ENCODE results near the gene CYP4F22. TPM values are rescaled to one million over a fixed set of nuclear protein-coding genes. Genes with fewer than 3 reads are reported as not detected.
"Not testable (repeated sequence)": the region's sequence is repeated elsewhere in the genome, so short reads cannot be mapped to it uniquely, and the experiment has no call there.

CYP4F22 gene
- total RNA-seq, 2 experiments from 2014 or later, result not detected

GRCh38 chr19:15475611-15476010 lies 32.7 kb upstream of the CYP4F22 start:
- POLR2A ChIA-PET, result no interaction called here

GRCh38 chr19:15476325-15476724 lies 32.0 kb upstream of the CYP4F22 start:
- Histone ChIP-seq H3K4me3 (ENCODE audit: low read depth, low read length, poor library complexity, severe bottlenecking) (no peak overlapping the region), H4K20me1 (ENCODE audit: insufficient read depth, low read length) (no peaks in the 10 kb centered on the region), H3K9me2 (ENCODE audit: insufficient read depth, low read length) (no peaks in the 10 kb centered on the region), H3K9me3 (ENCODE audit: low read length) (no peaks in the 10 kb centered on the region), H3K4me1 (ENCODE audit: insufficient read depth, low read length, poor library complexity, severe bottlenecking) (peaks cover 7% of the 10 kb centered on the region), H3K36me3 (ENCODE audit: insufficient read depth, low read length) (no peaks in the 10 kb centered on the region), H3K4me2 (ENCODE audit: low read length) (no peak overlapping the region), H2AFZ (ENCODE audit: low read length) (no peak overlapping the region), H3K27ac (ENCODE audit: low read depth, low read length, poor library complexity, severe bottlenecking) (no peak overlapping the region), H3K79me2 (ENCODE audit: insufficient read depth, low read depth, low read length) (no peaks in the 10 kb centered on the region)
- TF ChIP-seq CTCF (conservative IDR thresholded peaks at IDR 0.05; ENCODE audit: low read length) (no peak), EZH2phosphoT487 (IDR thresholded peaks at IDR 0.05; ENCODE audit: borderline replicate concordance, low read depth, low read length) (no peak)
- intact Hi-C loops (cut with micrococcal nuclease; ENCODE audit: unreplicated experiment), result no loop called here
- POLR2A ChIA-PET, result no interaction called here
- DNase-seq (ENCODE audit: low spot score), result no peak
- CTCF ChIA-PET (ENCODE audit: unreplicated experiment), result no interaction called here
- BruUV-seq (replicated peaks), result no TSS peak

More at GRCh38 chr19:15475611-15476010, 32.7 kb upstream of the CYP4F22 start:
- TF ChIP-seq CTCF (conservative IDR thresholded peaks at IDR 0.05; ENCODE audit: low read length) (no peak), EZH2phosphoT487 (IDR thresholded peaks at IDR 0.05; ENCODE audit: borderline replicate concordance, low read depth, low read length) (no peak)
- peaks cover 7% of the 10 kb centered on the region for H3K4me1 ChIP-seq (ENCODE audit: insufficient read depth, low read length, poor library complexity, severe bottlenecking)
- no peak overlapping the region for H3K27ac ChIP-seq (ENCODE audit: low read depth, low read length, poor library complexity, severe bottlenecking)
- BruUV-seq (replicated peaks), result no TSS peak
- no peak overlapping the region for H2AFZ ChIP-seq (ENCODE audit: low read length)
- H4K20me1 ChIP-seq (ENCODE audit: insufficient read depth, low read length), result no peaks in the 10 kb centered on the region
- no peaks in the 10 kb centered on the region for H3K9me2 ChIP-seq (ENCODE audit: insufficient read depth, low read length)
- H3K4me2 ChIP-seq (ENCODE audit: low read length), result no peak overlapping the region
- H3K9me3 ChIP-seq (ENCODE audit: low read length), result no peaks in the 10 kb centered on the region
- CTCF ChIA-PET (ENCODE audit: unreplicated experiment), result no interaction called here
- intact Hi-C loops (cut with micrococcal nuclease; ENCODE audit: unreplicated experiment), result no loop called here
- no peak overlapping the region for H3K4me3 ChIP-seq (ENCODE audit: low read depth, low read length, poor library complexity, severe bottlenecking)
- no peaks in the 10 kb centered on the region for H3K79me2 ChIP-seq (ENCODE audit: insufficient read depth, low read depth, low read length)
- H3K36me3 ChIP-seq (ENCODE audit: insufficient read depth, low read length), result no peaks in the 10 kb centered on the region
- DNase-seq (ENCODE audit: low spot score), result no peak

- no TSS peak for BruUV-seq (replicated peaks)
- no peaks in the 10 kb centered on the region for H4K20me1 ChIP-seq (ENCODE audit: insufficient read depth, low read length)
- intact Hi-C loops (cut with micrococcal nuclease; ENCODE audit: unreplicated experiment), result no loop called here
- H3K4me3 ChIP-seq (ENCODE audit: low read depth, low read length, poor library complexity, severe bottlenecking), result no peak within 1 kb of the TSS
- H3K4me2 ChIP-seq (ENCODE audit: low read length), result no peak within 1 kb of the TSS
- no peak within 1 kb of the TSS for H2AFZ ChIP-seq (ENCODE audit: low read length)
- no peaks in the 10 kb centered on the region for H3K79me2 ChIP-seq (ENCODE audit: insufficient read depth, low read depth, low read length)
- no peaks in the 10 kb centered on the region for H3K9me2 ChIP-seq (ENCODE audit: insufficient read depth, low read length)
- H3K27ac ChIP-seq (ENCODE audit: low read depth, low read length, poor library complexity, severe bottlenecking), result no peak within 1 kb of the TSS
- ChIA-PET POLR2A (no interaction called here), CTCF (ENCODE audit: unreplicated experiment) (no interaction called here)
- TF ChIP-seq EZH2phosphoT487 (IDR thresholded peaks at IDR 0.05; ENCODE audit: borderline replicate concordance, low read depth, low read length) (no peak), CTCF (conservative IDR thresholded peaks at IDR 0.05; ENCODE audit: low read length) (no peak)
- no peaks in the 10 kb centered on the region for H3K4me1 ChIP-seq (ENCODE audit: insufficient read depth, low read length, poor library complexity, severe bottlenecking)
- no peaks in the 10 kb centered on the region for H3K36me3 ChIP-seq (ENCODE audit: insufficient read depth, low read length)
- DNase-seq (ENCODE audit: low spot score), result no peak
- H3K9me3 ChIP-seq (ENCODE audit: low read length), result no peaks in the 10 kb centered on the region
These were observed 28.7 kb upstream of the CYP4F22 start, which contains the start of gene PGLYRP2 for GRCh38 chr19:15479391-15480345. Gene PGLYRP2, minus strand, starts transcription at chr19:15479501. Its CDS starts 130 bp downstream, at chr19:15479371.

- H3K27ac ChIP-seq (ENCODE audit: low read depth, low read length, poor library complexity, severe bottlenecking); H3K4me3 ChIP-seq (ENCODE audit: low read depth, low read length, poor library complexity, severe bottlenecking); H3K9me2 ChIP-seq (ENCODE audit: insufficient read depth, low read length); H2AFZ ChIP-seq (ENCODE audit: low read length); H3K4me2 ChIP-seq (ENCODE audit: low read length); intact Hi-C loops (cut with micrococcal nuclease; ENCODE audit: unreplicated experiment); H4K20me1 ChIP-seq (ENCODE audit: insufficient read depth, low read length); CTCF ChIA-PET (ENCODE audit: unreplicated experiment); H3K9me3 ChIP-seq (ENCODE audit: low read length); DNase-seq (ENCODE audit: low spot score); H3K79me2 ChIP-seq (ENCODE audit: insufficient read depth, low read depth, low read length); H3K4me1 ChIP-seq (ENCODE audit: insufficient read depth, low read length, poor library complexity, severe bottlenecking); BruUV-seq (replicated peaks); H3K36me3 ChIP-seq (ENCODE audit: insufficient read depth, low read length): not testable (repeated sequence)
- POLR2A ChIA-PET, result interaction anchor here (0.6 kb wide), 1 partner anchor 319 kb away, joined by 5 read pairs; no protein-coding TSS in a partner anchor
These were observed 27.3 kb upstream of the CYP4F22 start for GRCh38 chr19:15480996-15481395.
